Thoracic aorta (tissue), 2 donors: Measurements from ENCODE around the gene DUT. TPM values are rescaled to one million over a fixed set of nuclear protein-coding genes. Genes with fewer than 3 reads are reported as not detected.

Source experiments
- ATAC-seq: fragments of 150-250 bp; one replicate; pipeline ENCODE4 v1.8.0; 2017; ENCODE audit warnings: low read depth; ENCODE audit not compliant: insufficient number of reproducible peaks, low FRiP score
- DNase-seq: peaks from one replicate; pipeline ENCODE4 v3.0.0-alpha.2; 2020; ENCODE audit warnings: low spot score
- H3K27ac ChIP-seq, 2 donors: fragments of 200-600 bp; sonication (generic); 1 replicate in 1 of 2; 2 replicates in 1 of 2; pipeline ENCODE4 v1.5.1; 2016; ENCODE audit warnings: mild to moderate bottlenecking in 2 of 2, moderate library complexity in 2 of 2
- H3K27me3 ChIP-seq: fragments of 200-600 bp; sonication (generic); replicated peaks from 2 replicates; pipeline ENCODE4 v1.6.0; 2016; ENCODE audit warnings: mild to moderate bottlenecking; ENCODE audit not compliant: insufficient read depth
- H3K36me3 ChIP-seq: fragments of 200-600 bp; sonication (generic); one replicate; pipeline ENCODE4 v1.5.1; 2016
- H3K4me1 ChIP-seq, 2 donors: fragments of 200-600 bp; sonication (generic); 1 replicate in 1 of 2; 2 replicates in 1 of 2; pipeline versions ENCODE4 v1.5.1 to v1.6.0; 2016; ENCODE audit warnings: low read depth in 2 of 2, mild to moderate bottlenecking in 1 of 2; ENCODE audit not compliant: control insufficient read depth in 1 of 2
- H3K4me3 ChIP-seq: fragments of 200-600 bp; sonication (generic); 2 replicates; pipeline ENCODE4 v1.5.1; 2016; ENCODE audit warnings: mild to moderate bottlenecking
- H3K9me3 ChIP-seq: fragments of 200-600 bp; sonication (generic); 2 replicates; pipeline ENCODE4 v1.5.1; 2016
- total RNA-seq, 2 donors: library from RNA; depleted of rRNA; stranded (reverse); fragments of >200 nt; gene quantifications; one replicate each; pipeline versions ENCODE4 v1.1.0 to v1.2.3, GENCODE V29; 2016
- TF ChIP-seq, protein P1 (sequence below): fragments of 200-600 bp; sonication (generic); IDR thresholded peaks from one replicate; pipeline ENCODE4 v1.5.1; 2019; ENCODE audit warnings: antibody characterized with exemption

The DUT gene
- total RNA-seq, 2 donors from 2014 or later = 50.7 to 106 TPM

DNA sequence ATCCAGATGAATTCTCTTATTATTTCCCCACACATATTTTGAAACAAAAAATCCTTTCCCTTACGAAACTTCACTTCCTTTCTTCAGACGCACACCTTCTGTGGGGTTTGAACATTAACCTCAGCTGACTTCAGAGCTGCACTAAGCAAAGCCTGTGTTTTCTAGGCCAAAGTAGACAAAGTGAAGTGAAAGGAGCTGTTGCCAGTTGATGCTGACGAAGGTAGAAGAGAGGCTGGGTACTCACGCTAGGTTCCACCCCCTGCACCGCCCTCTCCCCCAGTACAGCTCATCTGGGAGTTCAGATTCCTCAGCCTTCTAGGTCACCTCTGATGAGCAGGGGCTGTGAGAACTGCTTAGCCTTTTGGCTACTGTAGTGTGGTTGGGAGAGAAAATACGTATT lies 24.1 kb downstream of the DUT start:
- peaks cover 6 to 29% of the 10 kb centered on the region in 2 donors for H3K4me1 ChIP-seq
- DNase-seq (no peak), ATAC-seq (no peak)
- H3K36me3 ChIP-seq = no peaks in the 10 kb centered on the region
- H3K27ac ChIP-seq = peak overlapping the region in 1 of 2 donors; percentile 41
- no peaks in the 10 kb centered on the region for H3K9me3 ChIP-seq
- TF ChIP-seq, protein P1, sequence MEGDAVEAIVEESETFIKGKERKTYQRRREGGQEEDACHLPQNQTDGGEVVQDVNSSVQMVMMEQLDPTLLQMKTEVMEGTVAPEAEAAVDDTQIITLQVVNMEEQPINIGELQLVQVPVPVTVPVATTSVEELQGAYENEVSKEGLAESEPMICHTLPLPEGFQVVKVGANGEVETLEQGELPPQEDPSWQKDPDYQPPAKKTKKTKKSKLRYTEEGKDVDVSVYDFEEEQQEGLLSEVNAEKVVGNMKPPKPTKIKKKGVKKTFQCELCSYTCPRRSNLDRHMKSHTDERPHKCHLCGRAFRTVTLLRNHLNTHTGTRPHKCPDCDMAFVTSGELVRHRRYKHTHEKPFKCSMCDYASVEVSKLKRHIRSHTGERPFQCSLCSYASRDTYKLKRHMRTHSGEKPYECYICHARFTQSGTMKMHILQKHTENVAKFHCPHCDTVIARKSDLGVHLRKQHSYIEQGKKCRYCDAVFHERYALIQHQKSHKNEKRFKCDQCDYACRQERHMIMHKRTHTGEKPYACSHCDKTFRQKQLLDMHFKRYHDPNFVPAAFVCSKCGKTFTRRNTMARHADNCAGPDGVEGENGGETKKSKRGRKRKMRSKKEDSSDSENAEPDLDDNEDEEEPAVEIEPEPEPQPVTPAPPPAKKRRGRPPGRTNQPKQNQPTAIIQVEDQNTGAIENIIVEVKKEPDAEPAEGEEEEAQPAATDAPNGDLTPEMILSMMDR = no peak
- H3K4me3 ChIP-seq = peak overlapping the region; percentile 36
- no peaks in the 10 kb centered on the region for H3K27me3 ChIP-seq

DNA sequence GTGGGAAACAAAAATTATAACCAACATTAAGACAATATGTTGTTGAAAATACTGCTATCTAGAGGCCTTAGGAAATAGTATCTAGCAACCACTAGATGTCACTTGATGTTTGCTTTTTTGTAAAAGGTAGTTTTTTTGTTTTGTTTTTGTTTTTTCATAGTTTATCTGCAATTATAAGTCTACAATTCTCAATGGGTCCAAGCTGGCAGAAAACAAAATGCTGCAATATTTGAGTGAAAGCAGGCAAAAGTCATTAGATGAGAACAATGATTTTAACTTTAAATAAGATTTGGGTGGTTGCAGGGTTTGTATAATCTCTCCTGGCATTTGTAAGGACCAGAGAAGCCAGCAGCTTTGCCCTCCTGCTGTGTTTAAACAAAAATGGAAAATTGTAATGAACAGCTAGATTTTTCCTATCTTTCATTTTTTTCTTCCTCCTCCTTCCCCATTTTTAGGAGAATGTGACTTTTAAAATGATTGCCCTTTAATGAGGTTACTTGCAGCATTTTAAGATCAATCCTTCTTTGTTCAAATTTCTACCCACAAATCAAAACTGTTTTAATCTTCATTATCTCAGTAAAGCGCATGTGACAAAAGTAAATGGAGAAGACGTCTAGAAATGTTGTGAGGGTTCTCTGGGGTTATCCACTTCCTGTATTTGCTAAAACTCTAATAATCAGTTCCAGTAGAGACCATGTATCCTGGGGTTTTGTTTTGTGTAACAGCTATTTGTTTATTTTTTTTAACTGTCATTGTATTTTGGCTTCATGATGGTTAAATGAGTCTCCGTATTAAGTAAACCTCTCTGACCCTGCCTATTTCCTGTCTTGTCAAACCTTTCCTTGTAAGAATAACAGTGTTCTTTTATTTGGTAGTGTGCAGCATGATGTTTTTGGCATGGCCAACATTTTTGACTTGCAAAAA lies 27.3 kb downstream of the DUT start:
- ATAC-seq = peak; percentile 14
- Histone ChIP-seq H3K9me3 (no peaks in the 10 kb centered on the region), H3K27me3 (no peaks in the 10 kb centered on the region), H3K27ac (peak overlapping the region; percentile 29 to 39), H3K36me3 (no peaks in the 10 kb centered on the region), H3K4me3 (peak overlapping the region; percentile 6), H3K4me1 (peaks cover 6 to 29% of the 10 kb centered on the region in 2 donors)
- TF ChIP-seq, protein P1 = peak; percentile 65
- DNase-seq = no peak

DNA sequence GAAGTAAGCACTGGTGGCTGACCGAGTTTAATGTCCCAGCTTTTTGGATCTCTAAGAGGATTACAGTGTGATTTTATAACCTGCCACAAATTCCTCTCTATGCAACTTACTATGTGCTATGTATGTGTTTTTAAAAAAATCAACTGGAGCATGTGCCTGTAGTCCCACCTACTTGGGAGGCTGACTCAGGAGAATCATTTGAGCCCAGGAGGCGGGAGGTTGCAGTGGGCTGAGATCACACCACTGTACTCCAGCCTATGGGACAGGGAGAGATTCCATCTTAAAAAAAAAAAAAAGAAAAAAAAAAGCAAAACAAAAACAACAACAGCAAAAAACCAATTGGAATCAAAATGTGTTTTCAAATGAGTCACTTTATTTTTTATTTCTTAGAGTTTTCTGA lies 29.6 kb downstream of the DUT start:
- H3K36me3 ChIP-seq = no peaks in the 10 kb centered on the region
- no peak overlapping the region for H3K27ac ChIP-seq
- no peak overlapping the region for H3K4me3 ChIP-seq
- ATAC-seq (no peak), DNase-seq (no peak)
- H3K9me3 ChIP-seq = no peaks in the 10 kb centered on the region
- H3K4me1 ChIP-seq = peaks cover 6 to 13% of the 10 kb centered on the region in 2 donors
- H3K27me3 ChIP-seq = no peaks in the 10 kb centered on the region
- TF ChIP-seq, protein P1 = no peak

DNA sequence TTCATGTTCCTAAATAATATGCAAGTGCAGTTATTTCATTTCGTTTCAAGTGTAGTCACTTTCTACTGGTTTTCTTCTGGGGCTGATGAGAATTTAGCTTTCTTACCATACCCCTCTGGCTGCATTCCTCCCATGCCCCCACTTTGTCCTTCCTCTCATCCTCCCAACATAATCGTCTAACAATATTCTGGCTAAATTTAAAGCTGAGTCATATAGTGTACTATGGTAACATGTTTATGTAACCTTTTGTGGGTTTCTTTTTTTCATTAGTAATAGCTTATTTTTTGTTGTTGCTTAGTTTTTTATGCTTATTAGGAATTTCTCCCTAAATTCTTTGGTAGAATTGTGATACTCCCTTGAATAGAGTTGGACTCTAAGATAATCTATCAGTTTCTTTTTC lies 30.5 kb downstream of the DUT start:
- DNase-seq (no peak), ATAC-seq (no peak)
- H3K27ac ChIP-seq = no peak overlapping the region
- H3K36me3 ChIP-seq = no peaks in the 10 kb centered on the region
- peaks cover 6 to 13% of the 10 kb centered on the region in 2 donors for H3K4me1 ChIP-seq
- TF ChIP-seq, protein P1 = no peak
- no peak overlapping the region for H3K4me3 ChIP-seq
- H3K9me3 ChIP-seq = no peaks in the 10 kb centered on the region
- H3K27me3 ChIP-seq = no peaks in the 10 kb centered on the region

DNA sequence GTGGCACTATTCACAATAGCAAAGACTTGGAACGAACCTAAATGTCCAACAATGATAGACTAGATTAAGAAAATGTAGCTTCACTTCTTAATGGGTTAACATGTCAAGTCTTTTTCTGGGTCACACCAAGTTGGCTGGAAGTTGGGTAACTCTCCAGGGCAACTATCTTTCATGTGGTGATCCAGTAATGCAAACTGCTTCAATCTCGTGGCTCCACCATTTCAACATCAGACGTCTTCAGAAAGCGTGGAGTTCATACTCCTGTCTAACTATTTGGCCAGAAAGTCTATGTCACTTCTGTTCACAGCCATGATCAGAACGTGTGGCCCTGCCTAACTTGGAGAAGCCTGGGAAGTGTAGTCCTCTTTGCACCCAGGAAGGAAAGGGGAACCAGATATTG lies 32.2 kb downstream of the DUT start:
- no peaks in the 10 kb centered on the region for H3K36me3 ChIP-seq
- DNase-seq = no peak
- no peak overlapping the region for H3K27ac ChIP-seq
- H3K4me1 ChIP-seq = peaks cover 6 to 11% of the 10 kb centered on the region in 2 donors
- H3K27me3 ChIP-seq = no peaks in the 10 kb centered on the region
- ATAC-seq = no peak
- TF ChIP-seq, protein P1 = no peak
- no peak overlapping the region for H3K4me3 ChIP-seq
- H3K9me3 ChIP-seq = no peaks in the 10 kb centered on the region
